ENCODE results near the gene PCDHGB3. TPM values are rescaled to one million over a fixed set of nuclear protein-coding genes. Genes with fewer than 3 reads are reported as not detected.
"Not testable (repeated sequence)": the region's sequence is repeated elsewhere in the genome, so short reads cannot be mapped to it uniquely, and the experiment has no call there.

Gene PCDHGB3
- total RNA-seq, 2 donors from 2014 or later, result 0.71 to 0.81 TPM

GRCh38 chr5:141389153-141390042 lies 19.4 kb downstream of the PCDHGB3 start:
- ATAC-seq (no peak), DNase-seq (ENCODE audit: low spot score) (no peak)
- Mint-ChIP-seq H3K27me3 (peaks cover 43 to 74% of the 10 kb centered on the region in 2 donors), H3K4me3 (no peak overlapping the region), H3K4me1 (ENCODE audit: low read depth in 2 of 2) (peaks cover 0 to 4% of the 10 kb centered on the region in 2 donors), H3K27ac (no peak overlapping the region), H3K36me3 (peaks cover 19% of the 10 kb centered on the region), H3K9me3 (no peaks in the 10 kb centered on the region)

GRCh38 chr5:141392429-141393198 lies 22.6 kb downstream of the PCDHGB3 start, which contains the start of gene PCDHGA8:
TSS of gene PCDHGA8 (plus strand) at chr5:141392633. CDS start at chr5:141392814, 181 bp downstream.
- Mint-ChIP-seq H3K4me3 (no peak within 1 kb of the TSS), H3K9me3 (no peaks in the 10 kb centered on the region), H3K36me3 (peaks cover 24% of the 10 kb centered on the region), H3K27me3 (peaks cover 41 to 70% of the 10 kb centered on the region in 2 donors), H3K27ac (no peak within 1 kb of the TSS), H3K4me1 (ENCODE audit: low read depth in 2 of 2) (peaks cover 0 to 4% of the 10 kb centered on the region in 2 donors)
- DNase-seq (ENCODE audit: low spot score) (no peak), ATAC-seq (no peak)

- Mint-ChIP-seq H3K9me3 (no peaks in the 10 kb centered on the region), H3K36me3 (peaks cover 23% of the 10 kb centered on the region), H3K27ac (no peak overlapping the region), H3K4me1 (ENCODE audit: low read depth in 2 of 2) (peaks cover 0 to 4% of the 10 kb centered on the region in 2 donors), H3K4me3 (no peak overlapping the region), H3K27me3 (peaks cover 40 to 68% of the 10 kb centered on the region in 2 donors)
- no peak for ATAC-seq
- no peak for DNase-seq (ENCODE audit: low spot score)
Measured at GRCh38 chr5:141393267-141393666, 23.2 kb downstream of the PCDHGB3 start.

GRCh38 chr5:141394401-141395187 lies 24.6 kb downstream of the PCDHGB3 start:
- DNase-seq (ENCODE audit: low spot score); H3K4me1 Mint-ChIP-seq (ENCODE audit: low read depth in 2 of 2); H3K4me3 Mint-ChIP-seq; H3K9me3 Mint-ChIP-seq; ATAC-seq; H3K27ac Mint-ChIP-seq: not testable (repeated sequence)
- Mint-ChIP-seq H3K27me3 (peaks cover 39 to 69% of the 10 kb centered on the region in 2 donors), H3K36me3 (peaks cover 16% of the 10 kb centered on the region)

GRCh38 chr5:141397756-141398551 lies 27.9 kb downstream of the PCDHGB3 start, which contains the start of gene PCDHGB5:
TSS of gene PCDHGB5 (plus strand) at chr5:141397947. CDS start at chr5:141398128, 181 bp downstream.
- H3K27me3 Mint-ChIP-seq, result peaks cover 38 to 57% of the 10 kb centered on the region in 2 donors
- ATAC-seq, result peak; percentile 89 to 92
- peak within 1 kb of the TSS; percentile 34 for H3K4me3 Mint-ChIP-seq
- H3K9me3 Mint-ChIP-seq; DNase-seq (ENCODE audit: low spot score); H3K4me1 Mint-ChIP-seq (ENCODE audit: low read depth in 2 of 2); H3K27ac Mint-ChIP-seq: not testable (repeated sequence)
- peaks cover 17% of the 10 kb centered on the region for H3K36me3 Mint-ChIP-seq

GRCh38 chr5:141398608-141399007 lies 28.6 kb downstream of the PCDHGB3 start:
- Mint-ChIP-seq H3K27ac (no peak overlapping the region), H3K36me3 (peaks cover 17% of the 10 kb centered on the region), H3K4me3 (peak overlapping the region; percentile 15), H3K27me3 (peaks cover 36 to 55% of the 10 kb centered on the region in 2 donors), H3K9me3 (peaks cover 4% of the 10 kb centered on the region), H3K4me1 (ENCODE audit: low read depth in 2 of 2) (peaks cover 6 to 10% of the 10 kb centered on the region in 2 donors)
- ATAC-seq (no peak), DNase-seq (ENCODE audit: low spot score) (no peak)

GRCh38 chr5:141399555-141400258 lies 29.7 kb downstream of the PCDHGB3 start:
- ATAC-seq (no peak), DNase-seq (ENCODE audit: low spot score) (no peak)
- peak overlapping the region; percentile 12 for H3K4me3 Mint-ChIP-seq
- no peak overlapping the region for H3K27ac Mint-ChIP-seq
- H3K4me1 Mint-ChIP-seq (ENCODE audit: low read depth in 2 of 2), result peaks cover 6 to 10% of the 10 kb centered on the region in 2 donors
- peaks cover 38 to 56% of the 10 kb centered on the region in 2 donors for H3K27me3 Mint-ChIP-seq
- H3K36me3 Mint-ChIP-seq, result peaks cover 12% of the 10 kb centered on the region
- peaks cover 4% of the 10 kb centered on the region for H3K9me3 Mint-ChIP-seq

- no peak within 1 kb of the TSS for H3K27ac Mint-ChIP-seq
- H3K4me1 Mint-ChIP-seq (ENCODE audit: low read depth in 2 of 2), result peaks cover 11 to 12% of the 10 kb centered on the region in 2 donors
- DNase-seq (ENCODE audit: low spot score) (no peak), ATAC-seq (no peak)
- peaks cover 34 to 54% of the 10 kb centered on the region in 2 donors for H3K27me3 Mint-ChIP-seq
- H3K36me3 Mint-ChIP-seq, result peaks cover 6% of the 10 kb centered on the region
- peaks cover 4% of the 10 kb centered on the region for H3K9me3 Mint-ChIP-seq
- peak within 1 kb of the TSS; percentile 43 for H3K4me3 Mint-ChIP-seq
Measured at GRCh38 chr5:141402553-141403243, 32.7 kb downstream of the PCDHGB3 start, which contains the start of gene PCDHGA9. TSS of gene PCDHGA9 (plus strand) at chr5:141402778. CDS start at chr5:141402953, 175 bp downstream.

- no peak overlapping the region for H3K4me3 Mint-ChIP-seq
Measured at GRCh38 chr5:141403387-141403786, 33.3 kb downstream of the PCDHGB3 start.

GRCh38 chr5:141407790-141408505 lies 37.9 kb downstream of the PCDHGB3 start, which contains the start of gene PCDHGB6:
TSS of gene PCDHGB6 (plus strand) at chr5:141408021. CDS start at chr5:141408203, 182 bp downstream.
- Mint-ChIP-seq H3K4me3 (peak within 1 kb of the TSS; percentile 76), H3K36me3 (peaks cover 19% of the 10 kb centered on the region), H3K27ac (peak within 1 kb of the TSS; percentile 9 to 35), H3K4me1 (ENCODE audit: low read depth in 2 of 2) (peaks cover 20% of the 10 kb centered on the region in 2 donors), H3K27me3 (peaks cover 24 to 60% of the 10 kb centered on the region in 2 donors)
- peak; percentile 75 for DNase-seq (ENCODE audit: low spot score)
- H3K9me3 Mint-ChIP-seq, result not testable (repeated sequence)
- ATAC-seq, result peak; percentile 80 to 92

More at GRCh38 chr5:141403387-141403786, 33.3 kb downstream of the PCDHGB3 start:
- H3K4me1 Mint-ChIP-seq (ENCODE audit: low read depth in 2 of 2), result peaks cover 15 to 16% of the 10 kb centered on the region in 2 donors
- DNase-seq (ENCODE audit: low spot score) (no peak), ATAC-seq (no peak)
- H3K9me3 Mint-ChIP-seq, result peaks cover 4% of the 10 kb centered on the region
- H3K27me3 Mint-ChIP-seq, result peaks cover 36 to 61% of the 10 kb centered on the region in 2 donors
- H3K36me3 Mint-ChIP-seq, result peaks cover 11% of the 10 kb centered on the region
- H3K27ac Mint-ChIP-seq, result no peak overlapping the region

All from natural killer cell treated with Interleukin-12 subunit alpha and Interleukin-12 subunit beta and Interleukin-15 and Interleukin-18, amount 100 ng/mL, for 72 hours (primary cell).